GM10847 (cell line): Measurements from ENCODE around the gene KRTAP12-4.

Experiments used
- POLR2A ChIP-seq: IDR thresholded peaks from 2 replicates; pipeline ENCODE4 v1.6.1; 2011; ENCODE audit not compliant: insufficient read length; ENCODE audit errors: extremely low read depth

KRTAP12-4 gene

GRCh38 chr21:44695184-44695583, 40.7 kb upstream of the KRTAP12-4 start:
- no peak for TF ChIP-seq POLR2A

GRCh38 chr21:44694776-44695175, 40.3 kb upstream of the KRTAP12-4 start:
- TF ChIP-seq POLR2A: no peak

DNA sequence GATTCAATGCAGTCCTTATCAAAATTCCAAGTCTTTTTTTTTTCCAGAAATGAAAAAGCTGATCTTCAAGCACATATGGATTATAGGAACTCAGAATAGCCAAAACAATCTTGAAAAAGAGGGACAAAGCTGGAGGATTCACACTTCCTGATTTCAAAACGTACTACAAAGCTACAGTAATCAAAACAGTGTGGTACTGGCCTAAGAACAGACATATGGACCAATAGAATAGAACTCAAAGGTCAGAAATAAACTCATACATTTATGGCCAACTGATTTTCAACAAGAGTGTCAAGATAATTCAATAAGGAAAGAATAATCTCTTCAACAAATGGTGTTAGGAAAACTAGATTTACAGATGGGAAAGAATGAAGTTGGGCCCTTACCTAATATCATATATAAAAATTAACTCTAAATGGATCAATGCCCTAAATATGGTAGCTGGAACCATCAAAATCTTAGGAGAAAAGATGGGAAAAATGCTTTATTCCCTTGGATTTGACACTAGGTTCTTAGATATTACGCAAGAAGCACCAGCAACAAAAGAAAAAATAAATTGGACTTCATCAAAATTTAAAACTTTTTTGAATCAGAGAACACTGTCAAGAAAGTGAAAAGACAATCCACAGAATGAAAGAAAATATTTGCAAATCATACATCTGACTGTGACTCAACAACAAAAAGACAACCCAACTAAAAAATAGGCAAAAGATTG, 38.5 kb upstream of the KRTAP12-4 start:
- TF ChIP-seq POLR2A: no peak

DNA sequence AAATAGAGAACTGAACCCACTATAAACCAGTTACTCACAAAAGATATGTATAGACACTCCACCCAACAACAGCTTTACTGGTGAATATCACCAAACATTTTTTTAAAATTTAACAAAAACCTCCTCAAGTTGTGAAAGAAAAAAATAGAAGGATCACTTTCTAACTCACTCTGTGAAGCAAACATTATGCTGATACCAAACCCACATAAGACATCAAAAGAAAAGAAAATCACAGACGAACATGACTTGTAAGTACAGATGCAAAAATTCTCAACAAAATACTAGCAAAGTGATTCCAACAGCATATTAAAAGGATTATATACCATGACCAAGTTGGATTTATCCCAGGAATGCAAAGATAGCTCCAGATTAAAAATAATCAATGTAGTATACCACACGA, 37.2 kb upstream of the KRTAP12-4 start:
- no peak for TF ChIP-seq POLR2A

GRCh38 chr21:44687671-44688070, 33.2 kb upstream of the KRTAP12-4 start:
- TF ChIP-seq POLR2A: no peak

- no peak for TF ChIP-seq POLR2A
Measured at GRCh38 chr21:44686843-44687561, 32.5 kb upstream of the KRTAP12-4 start.

DNA sequence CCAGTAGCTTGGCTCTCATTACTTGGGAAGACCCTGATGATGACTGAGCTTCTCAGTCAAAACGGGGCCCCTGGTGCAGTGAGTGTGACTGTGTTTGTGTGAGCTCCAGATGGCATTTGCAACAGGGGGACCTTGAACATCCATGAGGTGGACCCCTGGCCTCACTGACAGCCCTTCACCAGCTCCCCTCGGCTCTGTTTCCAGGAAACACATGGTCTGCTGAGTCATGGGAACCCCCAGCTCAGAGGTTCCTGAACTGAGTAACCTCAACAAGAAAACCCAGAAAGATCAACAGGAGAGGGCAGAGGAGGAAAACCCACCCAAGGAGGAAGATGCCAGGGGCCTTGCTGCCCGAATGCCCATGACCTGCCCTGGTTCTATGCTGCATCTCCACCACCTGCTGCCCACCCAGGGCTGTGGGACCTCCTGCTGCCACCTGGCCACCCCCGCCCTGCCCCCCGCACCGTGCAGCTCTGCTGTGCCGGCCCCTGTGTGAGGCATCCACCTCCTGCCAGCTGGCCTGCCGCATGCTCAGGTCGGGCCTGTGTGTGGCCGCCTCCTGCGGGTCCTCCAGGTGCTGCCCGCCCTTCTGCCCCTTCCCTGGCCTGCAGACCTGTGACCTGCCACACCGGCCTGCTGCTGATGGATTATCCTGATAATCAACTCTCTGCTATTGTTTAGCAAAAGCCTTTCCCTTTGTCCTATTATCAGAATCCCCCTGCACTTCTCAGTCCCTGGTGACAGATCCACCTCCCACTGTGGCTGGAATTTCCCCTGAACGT, 31.7 kb upstream of the KRTAP12-4 start:
- TF ChIP-seq POLR2A: no peak

DNA sequence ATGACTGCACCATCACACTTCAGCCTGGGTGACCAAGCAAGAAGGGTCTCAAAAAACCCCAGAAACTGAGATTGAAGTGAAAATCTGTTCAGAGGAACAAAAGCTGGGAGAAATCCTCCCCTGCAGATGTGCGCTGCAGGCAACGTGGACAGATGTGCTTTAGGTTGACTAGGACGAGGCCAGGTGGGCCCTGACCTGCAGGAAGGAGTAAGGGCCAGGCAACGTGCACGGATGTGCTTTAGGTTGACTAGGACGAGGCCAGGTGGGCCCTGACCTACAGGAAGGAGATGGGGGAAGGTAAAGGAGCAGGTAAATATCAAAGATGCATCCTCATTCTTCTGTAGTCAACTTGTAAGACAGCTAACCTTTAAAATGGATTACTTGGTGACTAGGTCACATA, 30.0 kb upstream of the KRTAP12-4 start:
- TF ChIP-seq POLR2A: no peak

GRCh38 chr21:44684077-44684476, 29.6 kb upstream of the KRTAP12-4 start:
- no peak for TF ChIP-seq POLR2A

GRCh38 chr21:44682580-44683151, 28.2 kb upstream of the KRTAP12-4 start:
- no peak for TF ChIP-seq POLR2A

GRCh38 chr21:44681861-44682579, 27.6 kb upstream of the KRTAP12-4 start, which contains the start of gene KRTAP12-1:
TSS of gene KRTAP12-1 (minus strand) at chr21:44682163. CDS start at chr21:44682123, 40 bp downstream.
- TF ChIP-seq POLR2A: no peak

DNA sequence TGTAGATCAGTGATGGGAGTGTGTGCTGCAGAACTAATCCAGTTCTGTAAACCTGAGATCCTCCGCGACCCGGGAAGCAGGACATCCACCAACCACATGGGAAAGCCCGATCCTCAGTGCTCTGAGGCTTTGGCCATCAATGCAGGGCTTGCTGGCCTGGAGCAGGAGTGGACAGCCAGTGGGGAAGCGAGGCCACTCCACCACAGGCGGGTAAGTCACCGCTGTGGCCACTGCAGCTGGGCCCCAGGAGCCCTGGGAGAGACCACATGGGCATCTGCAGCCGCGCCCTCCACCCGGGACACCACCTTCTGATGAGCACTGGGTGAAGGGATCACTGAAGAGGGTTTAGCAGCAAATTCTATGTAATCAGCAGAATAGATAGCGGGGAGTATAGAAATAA, 26.7 kb upstream of the KRTAP12-4 start:
- no peak for TF ChIP-seq POLR2A

DNA sequence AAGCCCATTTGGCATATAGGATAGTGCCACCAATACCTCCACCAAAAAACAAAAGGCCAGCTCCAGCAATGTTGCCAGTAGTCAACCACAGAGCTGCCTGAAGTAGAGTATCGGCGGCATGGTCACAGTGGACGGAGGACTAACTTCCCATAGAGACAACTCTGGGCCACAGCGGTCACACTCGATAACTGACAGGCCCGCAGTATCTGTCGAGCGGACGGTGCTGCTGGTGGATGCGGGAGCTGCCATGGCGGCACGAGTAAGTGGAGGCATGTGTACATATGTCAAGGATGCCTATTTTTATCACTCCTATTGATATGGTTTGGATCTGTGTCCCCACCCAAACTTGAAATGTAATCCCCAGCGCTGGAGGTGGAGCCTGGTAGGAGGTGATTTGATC, 23.4 kb upstream of the KRTAP12-4 start:
- TF ChIP-seq POLR2A: no peak

GRCh38 chr21:44671911-44672310, 17.5 kb upstream of the KRTAP12-4 start:
- TF ChIP-seq POLR2A: no peak
